ENCODE results near the gene IGFLR1.

GRCh38 chr19:35714601-35715354 is 27.5 kb downstream of the IGFLR1 start:
- no peak for TF ChIP-seq GATA2 (IDR thresholded peaks at IDR 0.05; ENCODE audit: low read depth, low read length)
- TF ChIP-seq GATA3 (IDR thresholded peaks at IDR 0.05; ENCODE audit: low read depth, low read length) = no peak
